NCI-H82 (cell line): ENCODE data around the gene N4BP3.
"Not testable (repeated sequence)": the region's sequence is repeated elsewhere in the genome, so short reads cannot be mapped to it uniquely, and the experiment has no call there.

ENCODE experiments used
- DNase-seq: peaks from one replicate; lab custom pipeline; 2025; lab: John Stamatoyannopoulos, UW

The N4BP3 gene

GRCh38 chr5:178123094-178123965 lies 10.0 kb downstream of the N4BP3 start:
- no peak for DNase-seq

GRCh38 chr5:178123966-178124925 lies 10.9 kb downstream of the N4BP3 start:
- no peak for DNase-seq

- DNase-seq: no peak
These were observed 12.0 kb downstream of the N4BP3 start for GRCh38 chr5:178125253-178125906.

GRCh38 chr5:178126556-178126955 lies 13.2 kb downstream of the N4BP3 start:
- no peak for DNase-seq

GRCh38 chr5:178127300-178128009 lies 14.1 kb downstream of the N4BP3 start:
- DNase-seq: not testable (repeated sequence)

GRCh38 chr5:178129296-178129695 lies 16.0 kb downstream of the N4BP3 start:
- no peak for DNase-seq

GRCh38 chr5:178130234-178130575 lies 16.9 kb downstream of the N4BP3 start:
- not testable (repeated sequence) for DNase-seq

- DNase-seq: peak; percentile 90
These were observed 17.5 kb downstream of the N4BP3 start, which contains the start of gene RMND5B for GRCh38 chr5:178130576-178131445. TSS of gene RMND5B (plus strand) at chr5:178131014. CDS start at chr5:178138120, 7,106 bp downstream.

- DNase-seq: no peak
These were observed 18.2 kb downstream of the N4BP3 start for GRCh38 chr5:178131446-178131996.

- no peak for DNase-seq
These were observed 23.7 kb downstream of the N4BP3 start for GRCh38 chr5:178136990-178137389.

GRCh38 chr5:178137991-178138390 lies 24.7 kb downstream of the N4BP3 start:
- DNase-seq: no peak

GRCh38 chr5:178141550-178141949 lies 28.2 kb downstream of the N4BP3 start:
- DNase-seq: no peak

GRCh38 chr5:178142642-178143041 lies 29.3 kb downstream of the N4BP3 start:
- DNase-seq: no peak

- DNase-seq: no peak
These were observed 29.9 kb downstream of the N4BP3 start for GRCh38 chr5:178143246-178143645.

- no peak for DNase-seq
These were observed 30.6 kb downstream of the N4BP3 start for GRCh38 chr5:178143901-178144300.

GRCh38 chr5:178145965-178146820 lies 32.9 kb downstream of the N4BP3 start:
- peak; percentile 76 for DNase-seq

GRCh38 chr5:178147406-178147805 lies 34.1 kb downstream of the N4BP3 start:
- DNase-seq: no peak

GRCh38 chr5:178149199-178149932 lies 36.0 kb downstream of the N4BP3 start:
- DNase-seq: no peak
